ENCODE measurements around the gene PKDCC. TPM values are rescaled to one million over a fixed set of nuclear protein-coding genes. Genes with fewer than 3 reads are reported as not detected.

PKDCC gene
- total and polyA plus RNA-seq, 2 of the 8 experiments (the other 6 are each of a cell fraction or from before 2014, with no cell fraction given) = 49.9 to 80.1 TPM

- no peak for TF ChIP-seq CHD1 (IDR thresholded peaks at IDR 0.05; ENCODE audit: low read depth, low read length)
- no peak for TF ChIP-seq CBX5 (IDR thresholded peaks at IDR 0.05; ENCODE audit: low read depth, low read length)
- no peak for TF ChIP-seq SP1 (IDR thresholded peaks at IDR 0.05; ENCODE audit: low read depth, low read length)
- no peak for TF ChIP-seq ASH2L (IDR thresholded peaks at IDR 0.05; ENCODE audit: low read length)
- no peak for TF ChIP-seq ATF2 (IDR thresholded peaks at IDR 0.05; ENCODE audit: low read length)
- TF ChIP-seq CHD2 (IDR thresholded peaks at IDR 0.05; ENCODE audit: low read length) = no peak
- no peak for TF ChIP-seq GTF2F1 (IDR thresholded peaks at IDR 0.05; ENCODE audit: borderline replicate concordance, low read depth, low read length)
- TF ChIP-seq E2F6 (IDR thresholded peaks at IDR 0.05) = no peak
These were observed 7.1 kb upstream of the PKDCC start (continued) for GRCh38 chr2:42040643-42041278.
